ENCODE results near the gene MST1R.

- TF ChIP-seq MEF2A (IDR thresholded peaks at IDR 0.05; ENCODE audit: control insufficient read depth, low read depth, low read length) (no peak), KAT7 (CRISPR knock-in tag; IDR thresholded peaks at IDR 0.05; ENCODE audit: borderline replicate concordance) (no peak), SMC3 (conservative IDR thresholded peaks at IDR 0.05; ENCODE audit: insufficient read depth, low read depth, low read length) (no peak), ETV6 (IDR thresholded peaks at IDR 0.05; ENCODE audit: borderline replicate concordance in 1 of 2, low read depth in 2 of 2, low read length in 1 of 2) (no peak), ETV6 (CRISPR knock-in tag; IDR thresholded peaks at IDR 0.05; ENCODE audit: borderline replicate concordance) (no peak), KLF13 (tag; IDR thresholded peaks at IDR 0.05; ENCODE audit: borderline replicate concordance, low read depth) (no peak), POLR2A (conservative IDR thresholded peaks at IDR 0.05) (no peak), NKRF (IDR thresholded peaks at IDR 0.05; ENCODE audit: borderline replicate concordance) (no peak)
- TF ChIP-seq, protein P1, sequence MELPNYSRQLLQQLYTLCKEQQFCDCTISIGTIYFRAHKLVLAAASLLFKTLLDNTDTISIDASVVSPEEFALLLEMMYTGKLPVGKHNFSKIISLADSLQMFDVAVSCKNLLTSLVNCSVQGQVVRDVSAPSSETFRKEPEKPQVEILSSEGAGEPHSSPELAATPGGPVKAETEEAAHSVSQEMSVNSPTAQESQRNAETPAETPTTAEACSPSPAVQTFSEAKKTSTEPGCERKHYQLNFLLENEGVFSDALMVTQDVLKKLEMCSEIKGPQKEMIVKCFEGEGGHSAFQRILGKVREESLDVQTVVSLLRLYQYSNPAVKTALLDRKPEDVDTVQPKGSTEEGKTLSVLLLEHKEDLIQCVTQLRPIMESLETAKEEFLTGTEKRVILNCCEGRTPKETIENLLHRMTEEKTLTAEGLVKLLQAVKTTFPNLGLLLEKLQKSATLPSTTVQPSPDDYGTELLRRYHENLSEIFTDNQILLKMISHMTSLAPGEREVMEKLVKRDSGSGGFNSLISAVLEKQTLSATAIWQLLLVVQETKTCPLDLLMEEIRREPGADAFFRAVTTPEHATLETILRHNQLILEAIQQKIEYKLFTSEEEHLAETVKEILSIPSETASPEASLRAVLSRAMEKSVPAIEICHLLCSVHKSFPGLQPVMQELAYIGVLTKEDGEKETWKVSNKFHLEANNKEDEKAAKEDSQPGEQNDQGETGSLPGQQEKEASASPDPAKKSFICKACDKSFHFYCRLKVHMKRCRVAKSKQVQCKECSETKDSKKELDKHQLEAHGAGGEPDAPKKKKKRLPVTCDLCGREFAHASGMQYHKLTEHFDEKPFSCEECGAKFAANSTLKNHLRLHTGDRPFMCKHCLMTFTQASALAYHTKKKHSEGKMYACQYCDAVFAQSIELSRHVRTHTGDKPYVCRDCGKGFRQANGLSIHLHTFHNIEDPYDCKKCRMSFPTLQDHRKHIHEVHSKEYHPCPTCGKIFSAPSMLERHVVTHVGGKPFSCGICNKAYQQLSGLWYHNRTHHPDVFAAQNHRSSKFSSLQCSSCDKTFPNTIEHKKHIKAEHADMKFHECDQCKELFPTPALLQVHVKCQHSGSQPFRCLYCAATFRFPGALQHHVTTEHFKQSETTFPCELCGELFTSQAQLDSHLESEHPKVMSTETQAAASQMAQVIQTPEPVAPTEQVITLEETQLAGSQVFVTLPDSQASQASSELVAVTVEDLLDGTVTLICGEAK (IDR thresholded peaks at IDR 0.05), result no peak
- TF ChIP-seq, protein P1 (CRISPR knock-in tag; IDR thresholded peaks at IDR 0.05), result no peak
Observed at GRCh38 chr3:49865198-49865784, 38.4 kb downstream of the MST1R start.
